Spleen (tissue), 11 donors: ENCODE data around the gene GAB2. TPM values are rescaled to one million over a fixed set of nuclear protein-coding genes. Genes with fewer than 3 reads are reported as not detected.
"Not testable (repeated sequence)": the region's sequence is repeated elsewhere in the genome, so short reads cannot be mapped to it uniquely, and the experiment has no call there.

ENCODE experiments used
- DNase-seq: peaks from one replicate; pipeline ENCODE4 v3.0.0-alpha.2; 2020
- H3K27ac ChIP-seq, 8 donors: fragments of 200-600 bp; sonication (generic) in 7 of 8; 1 replicate in 4 of 8; 2 replicates in 4 of 8; pipeline versions ENCODE4 v1.5.0 to v1.8.0; 2016 to 2021; ENCODE audit warnings: inconsistent platforms in 4 of 8, mild to moderate bottlenecking in 4 of 8, moderate library complexity in 1 of 8
- H3K27me3 ChIP-seq, 7 donors: fragments of 200-600 bp; sonication (generic) in 6 of 7; replicated peaks in 1 of 7; 1 replicate in 4 of 7; 2 replicates in 3 of 7; pipeline versions ENCODE4 v1.5.0 to v1.8.0; 2016 to 2021; ENCODE audit warnings: inconsistent platforms in 3 of 7, mild to moderate bottlenecking in 1 of 7
- H3K36me3 ChIP-seq, 6 donors: fragments of 200-600 bp; sonication (generic) in 5 of 6; 1 replicate in 4 of 6; 2 replicates in 2 of 6; pipeline versions ENCODE4 v1.5.0 to v1.8.0; 2016 to 2021; ENCODE audit warnings: inconsistent platforms in 2 of 6
- H3K4me1 ChIP-seq, 6 donors: fragments of 200-600 bp; sonication (generic) in 5 of 6; 1 replicate in 3 of 6; 2 replicates in 3 of 6; pipeline versions ENCODE4 v1.5.0 to v1.8.0; 2016 to 2021; ENCODE audit warnings: inconsistent platforms in 3 of 6
- H3K4me3 ChIP-seq, 8 donors: fragments of 200-600 bp; sonication (generic) in 7 of 8; 1 replicate in 4 of 8; 2 replicates in 4 of 8; pipeline versions ENCODE4 v1.5.0 to v1.8.0; 2016 to 2021; ENCODE audit warnings: inconsistent platforms in 4 of 8, mild to moderate bottlenecking in 4 of 8, moderate library complexity in 2 of 8
- H3K9me3 ChIP-seq, 8 donors: fragments of 200-600 bp; sonication (generic) in 7 of 8; 1 replicate in 4 of 8; 2 replicates in 4 of 8; pipeline versions ENCODE4 v1.5.0 to v1.8.0; 2016 to 2021; ENCODE audit warnings: inconsistent platforms in 4 of 8
- POLR2A ChIP-seq, 3 donors: fragments of 450-650 bp; IDR thresholded peaks; one replicate each; pipeline ENCODE4 v1.5.1; 2017; ENCODE audit warnings: antibody characterized with exemption in 3 of 3, mild to moderate bottlenecking in 1 of 3
- POLR2AphosphoS5 ChIP-seq, 3 donors: sonication (generic); formaldehyde crosslinking; IDR thresholded peaks; one replicate each; pipeline ENCODE4 v1.5.1; 2017; ENCODE audit warnings: antibody characterized with exemption in 3 of 3
- WGBS, 5 donors: extraction: QIAGEN DNeasy Blood & Tissue Kit in 3 of 5; methylation state at CpG; one replicate each; pipeline versions ENCODE4 v1.1.5 to v1.1.7; 2013 to 2018; 5-methylcytosine and 5-hydroxymethylcytosine counted together
- intact Hi-C: fragments of 100-400 bp; cut with DNase I; formaldehyde crosslinking; loops from one replicate; pipeline ENCODE4 v1.15.0; 2023; ENCODE audit warnings: low total_unique reads
- polyA plus RNA-seq, 3 donors: library from polyadenylated mRNA; stranded (reverse); fragments of 200-250 nt; gene quantifications; one replicate each; pipeline ENCODE4 v1.2.1, GENCODE V29; 2013
- total RNA-seq, 7 donors: library from RNA; depleted of rRNA in 3 of 7; stranded (reverse); fragments of >200 nt in 3 of 7; fragmentation: NEBNext Ultra II Directional in 4 of 7; extraction: Animal tissue kit (Norgen Biotek cat#: 25700) in 4 of 7; gene quantifications; one replicate each; pipeline versions ENCODE4 v1.1.0 to v1.2.1, GENCODE V29; 2016 to 2021
- TF ChIP-seq, protein P1 (sequence below), 11 experiments: fragments of 200-600 bp in 7 of 11; fragments of 450-650 bp in 4 of 11; sonication (generic) in 4 of 11; IDR thresholded peaks in 8 of 11; conservative IDR thresholded peaks in 3 of 11; 1 replicate in 7 of 11; 2 replicates in 4 of 11; pipeline versions ENCODE4 v1.4.0 to v1.8.0; 2016 to 2021; ENCODE audit warnings: antibody characterized with exemption in 11 of 11, inconsistent platforms in 4 of 11, mild to moderate bottlenecking in 1 of 11
- donor health status: healthy with polysubstance abuse.
- donor health status: DM: no; HTN: no; CAD: no; lungs with moderate emphysema.
- donor health status: DM: no; HTN: no; CAD: no.
- donor health status: Bipolar disorder and iron deficiency.
- donor health status: healthy.
- donor health status: DM: no; HTN: no; CAD: no.
- donor health status: DM: yes; HTN: yes; CAD: no.

GAB2 gene
- total and polyA plus RNA-seq, 10 donors, result 2.3 to 57.7 (median 47.0) TPM

GRCh38 chr11:78295991-78296930 is 121.4 kb downstream of the GAB2 start:
- Histone ChIP-seq H3K27me3 (no peaks in the 10 kb centered on the region), H3K36me3 (no peaks in the 10 kb centered on the region), H3K27ac (no peak overlapping the region), H3K4me3 (no peak overlapping the region), H3K4me1 (peaks cover 0 to 30% (median 7%) of the 10 kb centered on the region in 6 donors), H3K9me3 (no peaks in the 10 kb centered on the region)
- intact Hi-C loops, result no loop called here
- DNase-seq, result no peak
- TF ChIP-seq POLR2A (IDR thresholded peaks at IDR 0.05) (no peak), POLR2AphosphoS5 (IDR thresholded peaks at IDR 0.05) (no peak)
- TF ChIP-seq, protein P1, sequence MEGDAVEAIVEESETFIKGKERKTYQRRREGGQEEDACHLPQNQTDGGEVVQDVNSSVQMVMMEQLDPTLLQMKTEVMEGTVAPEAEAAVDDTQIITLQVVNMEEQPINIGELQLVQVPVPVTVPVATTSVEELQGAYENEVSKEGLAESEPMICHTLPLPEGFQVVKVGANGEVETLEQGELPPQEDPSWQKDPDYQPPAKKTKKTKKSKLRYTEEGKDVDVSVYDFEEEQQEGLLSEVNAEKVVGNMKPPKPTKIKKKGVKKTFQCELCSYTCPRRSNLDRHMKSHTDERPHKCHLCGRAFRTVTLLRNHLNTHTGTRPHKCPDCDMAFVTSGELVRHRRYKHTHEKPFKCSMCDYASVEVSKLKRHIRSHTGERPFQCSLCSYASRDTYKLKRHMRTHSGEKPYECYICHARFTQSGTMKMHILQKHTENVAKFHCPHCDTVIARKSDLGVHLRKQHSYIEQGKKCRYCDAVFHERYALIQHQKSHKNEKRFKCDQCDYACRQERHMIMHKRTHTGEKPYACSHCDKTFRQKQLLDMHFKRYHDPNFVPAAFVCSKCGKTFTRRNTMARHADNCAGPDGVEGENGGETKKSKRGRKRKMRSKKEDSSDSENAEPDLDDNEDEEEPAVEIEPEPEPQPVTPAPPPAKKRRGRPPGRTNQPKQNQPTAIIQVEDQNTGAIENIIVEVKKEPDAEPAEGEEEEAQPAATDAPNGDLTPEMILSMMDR (IDR thresholded peaks at IDR 0.05 in 8 of 11, conservative IDR thresholded peaks at IDR 0.05 in 3 of 11), result no peak
- WGBS, 5 donors, result 84 to 92% (median 91%) methylated on average over 8 of the region's 8 CpGs

DNA sequence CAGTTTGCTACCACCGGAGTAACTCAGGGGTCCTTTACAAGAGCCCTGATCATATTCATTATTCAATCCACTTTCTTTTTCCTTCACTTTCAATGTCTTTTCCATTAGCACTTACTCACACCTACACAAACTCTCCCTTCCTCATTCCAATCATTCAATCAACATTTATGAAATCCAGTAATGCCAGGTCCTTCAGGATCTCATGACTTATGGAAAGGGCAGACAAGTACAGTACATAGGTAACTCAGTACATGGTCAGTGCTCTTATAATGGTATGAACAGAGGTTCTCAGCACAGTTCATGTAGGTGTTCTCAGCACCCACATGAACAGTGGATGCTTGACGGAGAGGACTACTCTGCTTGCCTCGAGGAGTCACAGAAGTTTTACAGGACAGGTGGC is 122.3 kb downstream of the GAB2 start:
- H3K27me3 ChIP-seq, result no peaks in the 10 kb centered on the region
- no peak overlapping the region for H3K4me3 ChIP-seq
- no peak for TF ChIP-seq POLR2AphosphoS5 (IDR thresholded peaks at IDR 0.05)
- no peak for TF ChIP-seq POLR2A (IDR thresholded peaks at IDR 0.05)
- TF ChIP-seq, protein P1 (IDR thresholded peaks at IDR 0.05 in 8 of 11, conservative IDR thresholded peaks at IDR 0.05 in 3 of 11), result no peak
- intact Hi-C loops, result no loop called here
- 94 to 97% (median 94%) methylated on average over 3 of the region's 3 CpGs for WGBS, 5 donors
- no peak for DNase-seq
- peaks cover 0 to 34% (median 9%) of the 10 kb centered on the region in 6 donors for H3K4me1 ChIP-seq
- H3K9me3 ChIP-seq, result no peaks in the 10 kb centered on the region
- H3K27ac ChIP-seq, result no peak overlapping the region
- H3K36me3 ChIP-seq, result no peaks in the 10 kb centered on the region

DNA sequence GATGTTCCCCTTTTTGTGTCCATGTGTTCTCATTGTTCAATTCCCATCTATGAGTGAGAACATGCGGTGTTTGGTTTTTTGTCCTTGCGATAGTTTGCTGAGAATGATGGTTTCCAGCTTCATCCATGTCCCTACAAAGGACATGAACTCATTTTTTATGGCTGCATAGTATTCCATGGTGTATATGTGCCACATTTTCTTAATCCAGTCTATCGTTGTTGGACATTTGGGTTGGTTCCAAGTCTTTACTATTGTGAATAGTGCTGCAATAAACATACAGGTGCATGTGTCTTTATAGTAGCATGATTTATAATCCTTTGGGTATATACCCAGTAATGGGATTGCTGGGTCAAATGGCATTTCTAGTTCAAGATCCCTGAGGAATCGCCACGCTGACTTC is 123.5 kb downstream of the GAB2 start:
- peak overlapping the region in 6 of 8 donors; percentile 59 to 93 (median 88) for H3K27ac ChIP-seq
- DNase-seq, intact Hi-C loops, H3K4me3 ChIP-seq, H3K9me3 ChIP-seq, H3K27me3 ChIP-seq, H3K36me3 ChIP-seq: not testable (repeated sequence)
- peaks cover 0 to 38% (median 11%) of the 10 kb centered on the region in 6 donors for H3K4me1 ChIP-seq
- 88 to 98% (median 96%) methylated on average over 3 to 5 of the region's 5 CpGs for WGBS, 5 donors

DNA sequence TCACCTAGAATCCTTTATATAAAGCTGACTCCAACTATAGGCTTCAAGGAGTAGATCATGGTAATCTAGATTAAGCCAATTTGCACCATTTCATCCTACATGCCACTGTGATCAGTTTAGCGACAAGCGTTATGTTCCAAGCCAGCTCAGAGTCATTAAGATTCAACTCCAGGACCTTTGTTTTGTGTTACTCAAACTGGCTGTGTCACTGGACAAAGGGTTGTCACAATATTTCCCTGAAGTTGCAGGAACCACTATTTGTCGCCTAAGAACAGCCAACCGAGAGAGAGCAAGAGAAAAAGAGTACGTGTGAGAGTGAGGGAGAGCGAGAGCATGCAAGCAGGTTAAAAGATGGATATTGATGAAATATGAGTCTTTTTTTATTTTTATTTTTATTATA is 124.1 kb downstream of the GAB2 start:
- Histone ChIP-seq H3K36me3 (no peaks in the 10 kb centered on the region), H3K4me3 (peak overlapping the region in 1 of 8 donors; percentile 55), H3K4me1 (peaks cover 0 to 42% (median 8%) of the 10 kb centered on the region in 6 donors), H3K27ac (peak overlapping the region in 7 of 8 donors; percentile 59 to 93 (median 86)), H3K9me3 (peaks cover 0 to 7% (median under 1%) of the 10 kb centered on the region in 8 donors), H3K27me3 (no peaks in the 10 kb centered on the region)
- 64 to 95% (median 81%) methylated on average over 6 of the region's 6 CpGs for WGBS, 5 donors
- TF ChIP-seq POLR2AphosphoS5 (IDR thresholded peaks at IDR 0.05), result peak in 1 of 3 donors; percentile 66
- no peak for TF ChIP-seq POLR2A (IDR thresholded peaks at IDR 0.05)
- intact Hi-C loops, result no loop called here
- no peak for DNase-seq
